MM.1S (cell line): ENCODE data around the gene FER.

Experiments used
- DNase-seq: peaks from one replicate; pipeline ENCODE4 v3.0.0-alpha.2; 2015
- H2AFZ ChIP-seq: fragments of 300-600 bp; sonication (generic); 2 replicates; pipeline ENCODE4 v1.6.0; 2016; ENCODE audit warnings: antibody characterized with exemption, low read length
- H3F3A ChIP-seq: fragments of 300-600 bp; sonication (generic); 2 replicates; pipeline ENCODE4 v1.6.1; 2016; ENCODE audit warnings: mild to moderate bottlenecking, antibody characterized with exemption, low read length, moderate library complexity, mixed read lengths; ENCODE audit not compliant: insufficient read depth
- H3K27ac ChIP-seq: fragments of 300-600 bp; sonication (generic); 2 replicates; pipeline ENCODE4 v1.5.1; 2016; ENCODE audit warnings: mild to moderate bottlenecking, low read length
- H3K27me3 ChIP-seq: fragments of 300-600 bp; sonication (generic); replicated peaks from 2 replicates; pipeline ENCODE4 v1.6.0; 2016; ENCODE audit warnings: low read length; ENCODE audit not compliant: insufficient read depth
- H3K36me3 ChIP-seq: fragments of 300-600 bp; sonication (generic); replicated peaks from 2 replicates; pipeline ENCODE4 v1.6.1; 2016; ENCODE audit warnings: mild to moderate bottlenecking, low read length, mixed read lengths; ENCODE audit not compliant: insufficient read depth
- H3K4me1 ChIP-seq: fragments of 300-600 bp; sonication (generic); 2 replicates; pipeline ENCODE4 v1.6.1; 2016; ENCODE audit warnings: low read length, mixed read lengths
- H3K4me2 ChIP-seq: fragments of 300-600 bp; sonication (generic); 2 replicates; pipeline ENCODE4 v1.6.0; 2016; ENCODE audit warnings: low read depth, low read length
- H3K4me3 ChIP-seq: fragments of 300-600 bp; sonication (generic); 2 replicates; pipeline ENCODE4 v1.5.1; 2016; ENCODE audit warnings: low read length, mixed read lengths
- H3K79me2 ChIP-seq: fragments of 300-600 bp; sonication (generic); 2 replicates; pipeline ENCODE4 v1.6.1; 2016; ENCODE audit warnings: mixed run types, low read length, mixed read lengths
- H3K9ac ChIP-seq: fragments of 300-600 bp; sonication (generic); 2 replicates; pipeline ENCODE4 v1.6.1; 2016; ENCODE audit warnings: low read length, mixed read lengths
- H3K9me2 ChIP-seq: fragments of 300-600 bp; sonication (generic); replicated peaks from 2 replicates; pipeline ENCODE4 v1.6.1; 2016; ENCODE audit warnings: mild to moderate bottlenecking, low read length, mixed read lengths; ENCODE audit not compliant: insufficient read depth
- H3K9me3 ChIP-seq: fragments of 300-600 bp; sonication (generic); replicated peaks from 2 replicates; pipeline ENCODE4 v1.6.1; 2016; ENCODE audit warnings: mild to moderate bottlenecking, low read length, mixed read lengths; ENCODE audit not compliant: insufficient read depth
- H4K20me1 ChIP-seq: fragments of 300-600 bp; sonication (generic); 2 replicates; pipeline ENCODE4 v1.6.1; 2016; ENCODE audit warnings: mild to moderate bottlenecking, low read length, moderate library complexity, mixed read lengths; ENCODE audit not compliant: insufficient read depth
- EZH2 ChIP-seq: fragments of 300-600 bp; sonication (generic); optimal IDR thresholded peaks from 2 replicates; pipeline ENCODE3; 2017; ENCODE audit warnings: low read depth, mild to moderate bottlenecking, antibody characterized with exemption, low read length, mixed read lengths
- EZH2phosphoT487 ChIP-seq: fragments of 300-600 bp; sonication (generic); IDR thresholded peaks from 2 replicates; pipeline ENCODE4 v1.6.1; 2018; ENCODE audit warnings: antibody characterized with exemption, low read length
- TF ChIP-seq, protein P1 (sequence below): fragments of 300-600 bp; sonication (generic); IDR thresholded peaks from 2 replicates; pipeline ENCODE4 v1.5.1; 2016; ENCODE audit warnings: antibody characterized with exemption, low read length, mixed read lengths

Gene FER

GRCh38 chr5:109099081-109099480 lies 351.4 kb downstream of the FER start:
- TF ChIP-seq EZH2 (no peak), EZH2phosphoT487 (no peak)
- TF ChIP-seq, protein P1, sequence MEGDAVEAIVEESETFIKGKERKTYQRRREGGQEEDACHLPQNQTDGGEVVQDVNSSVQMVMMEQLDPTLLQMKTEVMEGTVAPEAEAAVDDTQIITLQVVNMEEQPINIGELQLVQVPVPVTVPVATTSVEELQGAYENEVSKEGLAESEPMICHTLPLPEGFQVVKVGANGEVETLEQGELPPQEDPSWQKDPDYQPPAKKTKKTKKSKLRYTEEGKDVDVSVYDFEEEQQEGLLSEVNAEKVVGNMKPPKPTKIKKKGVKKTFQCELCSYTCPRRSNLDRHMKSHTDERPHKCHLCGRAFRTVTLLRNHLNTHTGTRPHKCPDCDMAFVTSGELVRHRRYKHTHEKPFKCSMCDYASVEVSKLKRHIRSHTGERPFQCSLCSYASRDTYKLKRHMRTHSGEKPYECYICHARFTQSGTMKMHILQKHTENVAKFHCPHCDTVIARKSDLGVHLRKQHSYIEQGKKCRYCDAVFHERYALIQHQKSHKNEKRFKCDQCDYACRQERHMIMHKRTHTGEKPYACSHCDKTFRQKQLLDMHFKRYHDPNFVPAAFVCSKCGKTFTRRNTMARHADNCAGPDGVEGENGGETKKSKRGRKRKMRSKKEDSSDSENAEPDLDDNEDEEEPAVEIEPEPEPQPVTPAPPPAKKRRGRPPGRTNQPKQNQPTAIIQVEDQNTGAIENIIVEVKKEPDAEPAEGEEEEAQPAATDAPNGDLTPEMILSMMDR: no peak

GRCh38 chr5:109100971-109101370 lies 353.3 kb downstream of the FER start:
- H3K4me3 ChIP-seq: no peak overlapping the region
- TF ChIP-seq, protein P1: no peak
- no peak for TF ChIP-seq EZH2
- TF ChIP-seq EZH2phosphoT487: no peak
- DNase-seq: no peak
- H3K79me2 ChIP-seq: no peaks in the 10 kb centered on the region
- no peaks in the 10 kb centered on the region for H3K9me3 ChIP-seq
- no peaks in the 10 kb centered on the region for H3K4me1 ChIP-seq
- H4K20me1 ChIP-seq: no peaks in the 10 kb centered on the region
- H3K9ac ChIP-seq: no peak overlapping the region
- H3K9me2 ChIP-seq: no peaks in the 10 kb centered on the region
- no peaks in the 10 kb centered on the region for H3K36me3 ChIP-seq
- H3K27me3 ChIP-seq: no peaks in the 10 kb centered on the region
- H3F3A ChIP-seq: no peaks in the 10 kb centered on the region
- H2AFZ ChIP-seq: no peak overlapping the region
- no peak overlapping the region for H3K4me2 ChIP-seq
- H3K27ac ChIP-seq: no peak overlapping the region

More at GRCh38 chr5:109099081-109099480, 351.4 kb downstream of the FER start:
- no peak for DNase-seq
- Histone ChIP-seq H3K27ac (no peak overlapping the region), H3F3A (no peaks in the 10 kb centered on the region), H3K9me3 (no peaks in the 10 kb centered on the region), H3K9ac (no peak overlapping the region), H2AFZ (no peak overlapping the region), H3K36me3 (no peaks in the 10 kb centered on the region), H3K27me3 (no peaks in the 10 kb centered on the region), H3K4me1 (no peaks in the 10 kb centered on the region), H3K4me2 (no peak overlapping the region), H3K79me2 (no peaks in the 10 kb centered on the region), H4K20me1 (no peaks in the 10 kb centered on the region), H3K9me2 (no peaks in the 10 kb centered on the region), H3K4me3 (no peak overlapping the region)

GRCh38 chr5:109102096-109102690 lies 354.5 kb downstream of the FER start:
- Histone ChIP-seq H3K79me2 (no peaks in the 10 kb centered on the region), H3F3A (no peaks in the 10 kb centered on the region), H3K4me3 (no peak overlapping the region), H4K20me1 (no peaks in the 10 kb centered on the region), H3K9ac (no peak overlapping the region), H3K4me1 (no peaks in the 10 kb centered on the region), H3K36me3 (no peaks in the 10 kb centered on the region), H3K4me2 (no peak overlapping the region), H3K9me3 (no peaks in the 10 kb centered on the region), H2AFZ (no peak overlapping the region), H3K27me3 (no peaks in the 10 kb centered on the region), H3K27ac (no peak overlapping the region), H3K9me2 (no peaks in the 10 kb centered on the region)
- TF ChIP-seq, protein P1: no peak
- no peak for TF ChIP-seq EZH2phosphoT487
- TF ChIP-seq EZH2: no peak
- no peak for DNase-seq
